ENCODE results near the gene PRR12. TPM values are rescaled to one million over a fixed set of nuclear protein-coding genes. Genes with fewer than 3 reads are reported as not detected.
"Not testable (repeated sequence)": the region's sequence is repeated elsewhere in the genome, so short reads cannot be mapped to it uniquely, and the experiment has no call there.

PRR12 gene
- total RNA-seq, 1 donor from 2014 or later = 8.9 TPM

DNA sequence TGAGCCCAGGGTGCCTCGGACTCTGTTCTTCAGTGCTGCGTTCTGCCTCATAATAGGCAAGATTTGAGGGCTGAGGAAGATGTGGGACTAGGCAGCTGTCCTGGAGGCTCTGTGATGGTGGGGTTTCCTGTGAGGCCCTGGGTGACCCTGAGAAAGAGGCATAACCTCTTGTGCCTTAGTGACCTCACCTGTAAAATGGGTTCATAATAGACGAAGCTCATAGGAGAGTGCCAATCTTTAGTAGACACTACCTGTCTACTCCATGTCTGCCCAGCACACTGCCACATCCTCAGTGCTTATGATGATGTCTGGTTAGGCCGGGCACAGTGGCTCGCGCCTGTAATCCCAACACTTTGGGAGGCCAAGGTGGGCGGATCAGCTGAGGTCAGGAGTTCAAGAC, 25.6 kb downstream of the PRR12 start:
- no peak overlapping the region for H3K4me3 ChIP-seq (ENCODE audit: low read depth, low read length)
- TF ChIP-seq, protein P1, sequence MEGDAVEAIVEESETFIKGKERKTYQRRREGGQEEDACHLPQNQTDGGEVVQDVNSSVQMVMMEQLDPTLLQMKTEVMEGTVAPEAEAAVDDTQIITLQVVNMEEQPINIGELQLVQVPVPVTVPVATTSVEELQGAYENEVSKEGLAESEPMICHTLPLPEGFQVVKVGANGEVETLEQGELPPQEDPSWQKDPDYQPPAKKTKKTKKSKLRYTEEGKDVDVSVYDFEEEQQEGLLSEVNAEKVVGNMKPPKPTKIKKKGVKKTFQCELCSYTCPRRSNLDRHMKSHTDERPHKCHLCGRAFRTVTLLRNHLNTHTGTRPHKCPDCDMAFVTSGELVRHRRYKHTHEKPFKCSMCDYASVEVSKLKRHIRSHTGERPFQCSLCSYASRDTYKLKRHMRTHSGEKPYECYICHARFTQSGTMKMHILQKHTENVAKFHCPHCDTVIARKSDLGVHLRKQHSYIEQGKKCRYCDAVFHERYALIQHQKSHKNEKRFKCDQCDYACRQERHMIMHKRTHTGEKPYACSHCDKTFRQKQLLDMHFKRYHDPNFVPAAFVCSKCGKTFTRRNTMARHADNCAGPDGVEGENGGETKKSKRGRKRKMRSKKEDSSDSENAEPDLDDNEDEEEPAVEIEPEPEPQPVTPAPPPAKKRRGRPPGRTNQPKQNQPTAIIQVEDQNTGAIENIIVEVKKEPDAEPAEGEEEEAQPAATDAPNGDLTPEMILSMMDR (IDR thresholded peaks at IDR 0.05; ENCODE audit: insufficient read depth, low read length, poor library complexity, severe bottlenecking) = no peak

GRCh38 chr19:49616945-49617344, 26.0 kb downstream of the PRR12 start:
- Histone ChIP-seq H3K4me3 (ENCODE audit: low read depth, low read length) (no peak overlapping the region), H3K36me3 (ENCODE audit: control insufficient read depth, insufficient read depth, low read length) (peaks cover 3% of the 10 kb centered on the region), H3K27me3 (ENCODE audit: control insufficient read depth, insufficient read depth, low read length) (no peaks in the 10 kb centered on the region)
- TF ChIP-seq, protein P1 (IDR thresholded peaks at IDR 0.05; ENCODE audit: insufficient read depth, low read length, poor library complexity, severe bottlenecking) = no peak
- DNase-seq (ENCODE audit: low read depth) = no peak

More for the DNA sequence above, 25.6 kb downstream of the PRR12 start:
- peaks cover 3% of the 10 kb centered on the region for H3K36me3 ChIP-seq (ENCODE audit: control insufficient read depth, insufficient read depth, low read length)
- DNase-seq (ENCODE audit: low read depth) = no peak
- no peaks in the 10 kb centered on the region for H3K27me3 ChIP-seq (ENCODE audit: control insufficient read depth, insufficient read depth, low read length)

DNA sequence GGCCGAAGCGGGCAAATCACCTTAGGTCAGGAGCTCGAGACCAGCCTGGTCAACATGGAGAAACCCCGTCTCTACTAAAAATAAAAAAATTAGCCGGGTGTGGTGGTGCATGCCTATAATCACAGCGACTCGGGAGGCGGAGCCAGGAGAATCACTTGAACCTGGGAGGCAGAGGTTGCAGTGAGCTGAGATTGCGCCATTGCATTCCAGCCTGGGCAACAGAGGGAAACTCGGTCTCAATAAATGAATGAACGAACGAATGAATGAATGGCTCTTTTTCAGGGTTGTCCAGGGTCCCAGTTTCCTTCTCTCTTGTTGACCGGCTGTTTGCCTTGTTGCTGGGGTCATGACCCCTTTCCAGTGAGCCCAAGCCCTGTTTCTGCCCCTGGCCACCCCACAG, 26.9 kb downstream of the PRR12 start:
- H3K4me3 ChIP-seq (ENCODE audit: low read depth, low read length); DNase-seq (ENCODE audit: low read depth); H3K27me3 ChIP-seq (ENCODE audit: control insufficient read depth, insufficient read depth, low read length); H3K36me3 ChIP-seq (ENCODE audit: control insufficient read depth, insufficient read depth, low read length): not testable (repeated sequence)

- H3K27me3 ChIP-seq (ENCODE audit: control insufficient read depth, insufficient read depth, low read length) = no peaks in the 10 kb centered on the region
- no peak for DNase-seq (ENCODE audit: low read depth)
- H3K36me3 ChIP-seq (ENCODE audit: control insufficient read depth, insufficient read depth, low read length) = no peaks in the 10 kb centered on the region
- no peak overlapping the region for H3K4me3 ChIP-seq (ENCODE audit: low read depth, low read length)
- TF ChIP-seq, protein P1 (IDR thresholded peaks at IDR 0.05; ENCODE audit: insufficient read depth, low read length, poor library complexity, severe bottlenecking) = no peak
Measured at GRCh38 chr19:49624967-49625910, 34.3 kb downstream of the PRR12 start.

DNA sequence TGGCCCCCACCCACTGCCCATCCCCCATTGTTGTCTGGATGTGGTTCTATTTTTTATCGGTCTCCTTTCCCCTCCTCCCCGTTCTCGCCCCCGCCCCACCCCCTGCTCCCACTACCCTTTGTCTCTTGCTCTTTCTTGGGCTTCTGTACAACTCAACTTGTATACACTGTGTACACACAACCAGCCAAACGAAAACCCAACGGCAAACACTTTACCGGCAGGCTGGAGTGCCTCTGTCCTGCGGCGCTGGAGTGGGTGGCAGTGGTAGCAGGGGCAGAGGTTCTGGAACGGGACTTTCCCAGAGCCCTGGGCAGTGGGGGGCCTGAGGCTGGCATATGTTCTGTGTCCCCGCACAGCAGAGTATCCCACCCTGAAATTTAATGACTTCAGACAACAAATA, 35.2 kb downstream of the PRR12 start:
- no peak for DNase-seq (ENCODE audit: low read depth)
- Histone ChIP-seq H3K27me3 (ENCODE audit: control insufficient read depth, insufficient read depth, low read length) (no peaks in the 10 kb centered on the region), H3K4me3 (ENCODE audit: low read depth, low read length) (no peak overlapping the region), H3K36me3 (ENCODE audit: control insufficient read depth, insufficient read depth, low read length) (no peaks in the 10 kb centered on the region)
- TF ChIP-seq, protein P1 (IDR thresholded peaks at IDR 0.05; ENCODE audit: insufficient read depth, low read length, poor library complexity, severe bottlenecking) = no peak

GRCh38 chr19:49629659-49630058, 38.7 kb downstream of the PRR12 start:
- Histone ChIP-seq H3K4me3 (ENCODE audit: low read depth, low read length) (no peak overlapping the region), H3K27me3 (ENCODE audit: control insufficient read depth, insufficient read depth, low read length) (no peaks in the 10 kb centered on the region), H3K36me3 (ENCODE audit: control insufficient read depth, insufficient read depth, low read length) (no peaks in the 10 kb centered on the region)
- no peak for DNase-seq (ENCODE audit: low read depth)
- TF ChIP-seq, protein P1 (IDR thresholded peaks at IDR 0.05; ENCODE audit: insufficient read depth, low read length, poor library complexity, severe bottlenecking) = no peak

All from kidney epithelial cell (primary cell).